Neural cell (in vitro differentiated cells): ENCODE measurements around the gene RABEP2. TPM values are rescaled to one million over a fixed set of nuclear protein-coding genes. Genes with fewer than 3 reads are reported as not detected.

Experiments
- H2AFZ ChIP-seq: fragments of 200-600, 300-800 bp; sonication (generic), shearing (Covaris generic); 2 replicates; pipeline ENCODE4 v1.6.0; 2014; ENCODE audit warnings: low read depth, mild to moderate bottlenecking, antibody characterized with exemption, low read length, moderate library complexity
- H3F3A ChIP-seq: fragments of 200-600 bp; shearing (Covaris generic); 2 replicates; pipeline ENCODE4 v1.6.1; 2016; ENCODE audit warnings: mild to moderate bottlenecking, moderate library complexity, mixed read lengths, antibody characterized with exemption, low read length; ENCODE audit not compliant: insufficient read depth, poor library complexity, severe bottlenecking
- H3K27ac ChIP-seq: fragments of 200-600, 300-800 bp; sonication (generic), shearing (Covaris generic); 2 replicates; pipeline ENCODE4 v1.5.1; 2014; ENCODE audit warnings: mild to moderate bottlenecking, low read length, moderate library complexity
- H3K27me3 ChIP-seq: fragments of 300-800, 200-600 bp; sonication (generic), shearing (Covaris generic); 2 replicates; pipeline ENCODE4 v1.6.0; 2014; ENCODE audit warnings: mild to moderate bottlenecking, low read depth, low read length, moderate library complexity; ENCODE audit not compliant: insufficient read depth
- H3K36me3 ChIP-seq: fragments of 300-800, 200-600 bp; sonication (generic), shearing (Covaris generic); 2 replicates; pipeline ENCODE4 v1.5.1; 2014; ENCODE audit warnings: mild to moderate bottlenecking, antibody characterized with exemption, low read length, moderate library complexity; ENCODE audit not compliant: insufficient read depth
- H3K4me2 ChIP-seq: fragments of 300-800, 200-600 bp; sonication (generic), shearing (Covaris generic); 2 replicates; pipeline ENCODE4 v1.6.0; 2014; ENCODE audit warnings: mild to moderate bottlenecking, low read length
- H3K4me3 ChIP-seq: fragments of 300-800, 200-600 bp; sonication (generic), shearing (Covaris generic); 2 replicates; pipeline ENCODE4 v1.5.1; 2014; ENCODE audit warnings: mild to moderate bottlenecking, low read length, moderate library complexity
- H3K79me2 ChIP-seq: fragments of 200-600 bp; shearing (Covaris generic); replicated peaks from 2 replicates; pipeline ENCODE4 v1.6.0; 2014; ENCODE audit warnings: mild to moderate bottlenecking, low read length, moderate library complexity; ENCODE audit not compliant: insufficient read depth
- H3K9ac ChIP-seq: fragments of 300-800, 200-600 bp; sonication (generic), shearing (Covaris generic); 2 replicates; pipeline ENCODE4 v1.6.1; 2016; ENCODE audit warnings: mild to moderate bottlenecking, low read length, mixed read lengths
- H3K9me2 ChIP-seq: fragments of 200-600 bp; shearing (Covaris generic); 2 replicates; pipeline ENCODE4 v1.6.1; 2016; ENCODE audit warnings: mild to moderate bottlenecking, low read length, mixed read lengths; ENCODE audit not compliant: insufficient read depth
- H3K9me3 ChIP-seq: fragments of 200-600, 300-800 bp; sonication (generic), shearing (Covaris generic); 2 replicates; pipeline ENCODE4 v1.6.1; 2016; ENCODE audit warnings: mild to moderate bottlenecking, mixed run types, low read length, moderate library complexity, mixed read lengths
- H4K20me1 ChIP-seq: fragments of 200-600 bp; shearing (Covaris generic); 2 replicates; pipeline ENCODE4 v1.6.1; 2016; ENCODE audit warnings: mild to moderate bottlenecking, mixed run types; ENCODE audit not compliant: insufficient read depth
- EP300 ChIP-seq: fragments of 450-650 bp; conservative IDR thresholded peaks from 2 replicates; pipeline ENCODE4 v1.6.1; 2014; ENCODE audit warnings: antibody characterized with exemption, mild to moderate bottlenecking, moderate library complexity; ENCODE audit not compliant: poor library complexity, severe bottlenecking
- EZH2 ChIP-seq: fragments of 200-600, 300-800 bp; shearing (Covaris generic), sonication (generic); IDR thresholded peaks from 2 replicates; pipeline ENCODE4 v1.6.1; 2014; ENCODE audit warnings: antibody characterized with exemption, low read length, borderline replicate concordance, mild to moderate bottlenecking; ENCODE audit not compliant: insufficient read depth, poor library complexity, severe bottlenecking
- POLR2AphosphoS5 ChIP-seq: IDR thresholded peaks from 2 replicates; pipeline ENCODE4 v1.6.1; 2012
- RAD21 ChIP-seq: fragments of 450-650 bp; conservative IDR thresholded peaks from 2 replicates; pipeline ENCODE4 v1.6.1; 2014; ENCODE audit warnings: antibody characterized with exemption, mild to moderate bottlenecking, moderate library complexity
- REST ChIP-seq: IDR thresholded peaks from 2 replicates; pipeline ENCODE4 v1.6.1; 2012; ENCODE audit warnings: borderline replicate concordance
- SMC3 ChIP-seq: fragments of 450-650 bp; conservative IDR thresholded peaks from 2 replicates; pipeline ENCODE4 v1.6.1; 2014; ENCODE audit warnings: antibody characterized with exemption, mild to moderate bottlenecking, moderate library complexity; ENCODE audit not compliant: poor library complexity
- TAF1 ChIP-seq: IDR thresholded peaks from 2 replicates; pipeline ENCODE4 v1.6.1; 2012; ENCODE audit warnings: low read depth
- polyA plus RNA-seq: library from polyadenylated mRNA; depleted of rRNA; stranded (reverse); fragments of >200 nt; gene quantifications from 2 replicates; pipeline ENCODE4 v1.2.3, GENCODE V29; 2014
- TF ChIP-seq, protein P1 (sequence below): fragments of 450-650 bp; IDR thresholded peaks from 2 replicates; pipeline ENCODE4 v1.5.1; 2014; ENCODE audit warnings: antibody characterized with exemption, mild to moderate bottlenecking, moderate library complexity; ENCODE audit not compliant: poor library complexity, severe bottlenecking

RABEP2 gene
- polyA plus RNA-seq, 1 donor from 2014 or later: 27.5 TPM

GRCh38 chr16:28898266-28898665 lies 26.8 kb downstream of the RABEP2 start:
- Histone ChIP-seq H3K4me3 (no peak overlapping the region), H4K20me1 (no peaks in the 10 kb centered on the region), H3F3A (no peaks in the 10 kb centered on the region), H3K36me3 (no peaks in the 10 kb centered on the region), H3K9ac (no peak overlapping the region), H3K4me2 (no peak overlapping the region), H3K27ac (no peak overlapping the region), H3K9me2 (no peaks in the 10 kb centered on the region), H3K27me3 (no peaks in the 10 kb centered on the region), H3K9me3 (no peaks in the 10 kb centered on the region), H3K79me2 (no peaks in the 10 kb centered on the region), H2AFZ (no peak overlapping the region)
- TF ChIP-seq POLR2AphosphoS5: no peak
- TF ChIP-seq TAF1: no peak
- no peak for TF ChIP-seq RAD21
- no peak for TF ChIP-seq REST

GRCh38 chr16:28897826-28898225 lies 27.2 kb downstream of the RABEP2 start:
- Histone ChIP-seq H4K20me1 (no peaks in the 10 kb centered on the region), H3K4me3 (no peak overlapping the region), H3K27ac (no peak overlapping the region), H3K9ac (no peak overlapping the region), H3K36me3 (no peaks in the 10 kb centered on the region), H3K4me2 (no peak overlapping the region), H3K79me2 (no peaks in the 10 kb centered on the region), H2AFZ (no peak overlapping the region), H3K9me2 (no peaks in the 10 kb centered on the region), H3K9me3 (no peaks in the 10 kb centered on the region), H3K27me3 (no peaks in the 10 kb centered on the region), H3F3A (no peaks in the 10 kb centered on the region)
- TF ChIP-seq, protein P1, sequence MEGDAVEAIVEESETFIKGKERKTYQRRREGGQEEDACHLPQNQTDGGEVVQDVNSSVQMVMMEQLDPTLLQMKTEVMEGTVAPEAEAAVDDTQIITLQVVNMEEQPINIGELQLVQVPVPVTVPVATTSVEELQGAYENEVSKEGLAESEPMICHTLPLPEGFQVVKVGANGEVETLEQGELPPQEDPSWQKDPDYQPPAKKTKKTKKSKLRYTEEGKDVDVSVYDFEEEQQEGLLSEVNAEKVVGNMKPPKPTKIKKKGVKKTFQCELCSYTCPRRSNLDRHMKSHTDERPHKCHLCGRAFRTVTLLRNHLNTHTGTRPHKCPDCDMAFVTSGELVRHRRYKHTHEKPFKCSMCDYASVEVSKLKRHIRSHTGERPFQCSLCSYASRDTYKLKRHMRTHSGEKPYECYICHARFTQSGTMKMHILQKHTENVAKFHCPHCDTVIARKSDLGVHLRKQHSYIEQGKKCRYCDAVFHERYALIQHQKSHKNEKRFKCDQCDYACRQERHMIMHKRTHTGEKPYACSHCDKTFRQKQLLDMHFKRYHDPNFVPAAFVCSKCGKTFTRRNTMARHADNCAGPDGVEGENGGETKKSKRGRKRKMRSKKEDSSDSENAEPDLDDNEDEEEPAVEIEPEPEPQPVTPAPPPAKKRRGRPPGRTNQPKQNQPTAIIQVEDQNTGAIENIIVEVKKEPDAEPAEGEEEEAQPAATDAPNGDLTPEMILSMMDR: no peak
- no peak for TF ChIP-seq REST

DNA sequence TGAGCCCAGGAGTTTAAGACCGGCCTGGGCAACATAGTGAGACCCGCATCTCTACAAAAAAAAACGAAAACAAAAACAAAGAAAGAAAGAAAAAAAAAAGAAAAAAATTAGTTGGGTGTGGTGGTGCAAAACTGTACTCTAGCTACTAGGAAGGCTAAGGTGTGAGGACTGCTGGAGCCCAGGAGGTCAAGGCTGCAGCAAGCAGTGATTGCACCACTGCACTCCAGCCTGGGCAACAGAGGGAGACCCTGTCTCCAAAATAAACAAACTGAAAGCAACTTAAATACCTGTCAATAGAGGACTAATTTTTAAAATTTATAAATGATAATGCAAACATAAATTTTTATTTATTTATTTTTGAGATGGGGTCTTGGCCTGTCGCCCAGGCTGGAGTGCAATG lies 29.4 kb downstream of the RABEP2 start:
- no peak overlapping the region for H2AFZ ChIP-seq
- no peaks in the 10 kb centered on the region for H3K36me3 ChIP-seq
- H3F3A ChIP-seq: no peaks in the 10 kb centered on the region
- H3K9me2 ChIP-seq: no peaks in the 10 kb centered on the region
- H3K27ac ChIP-seq: no peak overlapping the region
- H3K9ac ChIP-seq: no peak overlapping the region
- H3K27me3 ChIP-seq: no peaks in the 10 kb centered on the region
- no peak overlapping the region for H3K4me2 ChIP-seq
- H3K9me3 ChIP-seq: no peaks in the 10 kb centered on the region
- no peaks in the 10 kb centered on the region for H3K79me2 ChIP-seq
- H4K20me1 ChIP-seq: no peaks in the 10 kb centered on the region
- no peak overlapping the region for H3K4me3 ChIP-seq
- no peak for TF ChIP-seq SMC3
- no peak for TF ChIP-seq EP300
- TF ChIP-seq REST: no peak
- no peak for TF ChIP-seq TAF1
- no peak for TF ChIP-seq EZH2
